Fibroblast of pulmonary artery (primary cell): ENCODE results near the gene STAB2.

ENCODE experiments used
- DNase-seq: peaks from one replicate; pipeline ENCODE4 v3.0.0-alpha.2; 2010; ENCODE audit warnings: low read depth
- H3K4me3 ChIP-seq: replicated peaks from 2 replicates; pipeline ENCODE4 v1.5.1; 2011; ENCODE audit warnings: low read depth, mild to moderate bottlenecking, control low read depth, low read length, moderate library complexity
- CTCF ChIP-seq: IDR thresholded peaks from 2 replicates; pipeline ENCODE4 v1.5.1; 2011; ENCODE audit warnings: mild to moderate bottlenecking, control low read depth, low read length, inconsistent platforms; ENCODE audit errors: missing control alignments

STAB2 gene

GRCh38 chr12:103632554-103633216 lies 45.6 kb downstream of the STAB2 start:
- peak; percentile 65 for DNase-seq
- H3K4me3 ChIP-seq = no peak overlapping the region
- peak; percentile 95 for TF ChIP-seq CTCF

GRCh38 chr12:103634732-103635131 lies 47.7 kb downstream of the STAB2 start:
- TF ChIP-seq CTCF = no peak
- DNase-seq = no peak
- H3K4me3 ChIP-seq = no peak overlapping the region

GRCh38 chr12:103635419-103635818 lies 48.3 kb downstream of the STAB2 start:
- no peak for DNase-seq
- no peak for TF ChIP-seq CTCF
- H3K4me3 ChIP-seq = no peak overlapping the region

GRCh38 chr12:103637021-103637420 lies 49.9 kb downstream of the STAB2 start:
- TF ChIP-seq CTCF = no peak

GRCh38 chr12:103637429-103637828 lies 50.4 kb downstream of the STAB2 start:
- TF ChIP-seq CTCF = no peak
- no peak overlapping the region for H3K4me3 ChIP-seq
- DNase-seq = no peak

More at GRCh38 chr12:103637021-103637420, 49.9 kb downstream of the STAB2 start:
- no peak overlapping the region for H3K4me3 ChIP-seq
- DNase-seq = no peak

GRCh38 chr12:103639983-103640382 lies 52.9 kb downstream of the STAB2 start:
- TF ChIP-seq CTCF = no peak
- DNase-seq = no peak
- H3K4me3 ChIP-seq = no peak overlapping the region

- DNase-seq = no peak
- H3K4me3 ChIP-seq = no peak overlapping the region
- TF ChIP-seq CTCF = no peak
These were observed 53.3 kb downstream of the STAB2 start for GRCh38 chr12:103640410-103640809.
